ENCODE data around the gene ZNF641. TPM values are rescaled to one million over a fixed set of nuclear protein-coding genes. Genes with fewer than 3 reads are reported as not detected.

ZNF641 gene
- total and polyA plus RNA-seq, 2 of the 13 experiments (the other 11 are each of a cell fraction or from before 2014, with no cell fraction given) = 4.4 to 6.6 TPM

- TF ChIP-seq GABPA (IDR thresholded peaks at IDR 0.05; ENCODE audit: low read depth, low read length) (no peak), GABPA (CRISPR knock-in tag; IDR thresholded peaks at IDR 0.05; ENCODE audit: low read depth) (peak; percentile 2; the same call in 1 of the 2 replicates), ZNF350 (CRISPR knock-in tag; IDR thresholded peaks at IDR 0.05; ENCODE audit: borderline replicate concordance, low read depth) (0 out of 2 replicates have a peak, but pooled peaks have one; percentile 7), HNRNPK (IDR thresholded peaks at IDR 0.05; ENCODE audit: low read depth, low read length, poor library complexity, severe bottlenecking) (peak; percentile 98), MEIS1 (CRISPR knock-in tag; IDR thresholded peaks at IDR 0.05; ENCODE audit: borderline replicate concordance) (0 out of 2 replicates have a peak, but pooled peaks have one; percentile 37), ZNF543 (CRISPR knock-in tag; IDR thresholded peaks at IDR 0.05) (0 out of 2 replicates have a peak, but pooled peaks have one; percentile 40), ZSCAN21 (CRISPR knock-in tag; IDR thresholded peaks at IDR 0.05; ENCODE audit: borderline replicate concordance) (0 out of 2 replicates have a peak, but pooled peaks have one; percentile 28), TEAD3 (CRISPR knock-in tag; optimal IDR thresholded peaks at IDR 0.05; ENCODE audit: borderline replicate concordance) (peak; percentile 34), FOXP4 (CRISPR knock-in tag; IDR thresholded peaks at IDR 0.05) (0 out of 2 replicates have a peak, but pooled peaks have one; percentile 38), PHF8 (CRISPR knock-in tag; IDR thresholded peaks at IDR 0.05) (peak; percentile 76), DBP (CRISPR knock-in tag; IDR thresholded peaks at IDR 0.05; ENCODE audit: not compliant biosample characterization) (peak; percentile 61), CCDC6 (CRISPR knock-in tag; IDR thresholded peaks at IDR 0.05) (peak; percentile 60; the same call in 1 of the 2 replicates), BCL6 (CRISPR knock-in tag; IDR thresholded peaks at IDR 0.05) (0 out of 2 replicates have a peak, but pooled peaks have one; percentile 38), ZBTB7B (CRISPR knock-in tag; IDR thresholded peaks at IDR 0.05) (0 out of 2 replicates have a peak, but pooled peaks have one; percentile 49), RBFOX2 (IDR thresholded peaks at IDR 0.05; ENCODE audit: low read depth, low read length) (peak; percentile 14; the same call in 1 of the 2 replicates), ZNF557 (CRISPR knock-in tag; IDR thresholded peaks at IDR 0.05) (peak; percentile 75; the same call in 1 of the 2 replicates), SOX6 (IDR thresholded peaks at IDR 0.05) (no peak), SOX6 (CRISPR knock-in tag; IDR thresholded peaks at IDR 0.05) (0 out of 2 replicates have a peak, but pooled peaks have one; percentile 11), ZNF451 (CRISPR knock-in tag; IDR thresholded peaks at IDR 0.05) (0 out of 2 replicates have a peak, but pooled peaks have one; percentile 50), SUZ12 (IDR thresholded peaks at IDR 0.05; ENCODE audit: low read depth, low read length) (no peak), ZBTB21 (CRISPR knock-in tag; IDR thresholded peaks at IDR 0.05) (peak; percentile 51; the same call in 1 of the 2 replicates), ATF2 (CRISPR knock-in tag; IDR thresholded peaks at IDR 0.05) (0 out of 2 replicates have a peak, but pooled peaks have one; percentile 22), HOXD1 (CRISPR knock-in tag; IDR thresholded peaks at IDR 0.05) (0 out of 2 replicates have a peak, but pooled peaks have one; percentile 51), ZSCAN25 (CRISPR knock-in tag; IDR thresholded peaks at IDR 0.05) (0 out of 2 replicates have a peak, but pooled peaks have one; percentile 10), CEBPB (IDR thresholded peaks at IDR 0.05; ENCODE audit: borderline replicate concordance, low read depth, low read length) (peak; percentile 97), ZMYM3 (CRISPR knock-in tag; IDR thresholded peaks at IDR 0.05) (0 out of 2 replicates have a peak, but pooled peaks have one; percentile 38), ETV5 (CRISPR knock-in tag; IDR thresholded peaks at IDR 0.05; ENCODE audit: borderline replicate concordance) (peak; percentile 29; the same call in 1 of the 2 replicates), MIXL1 (CRISPR knock-in tag; IDR thresholded peaks at IDR 0.05) (peak; percentile 45; the same call in 1 of the 2 replicates)
Observed at GRCh38 chr12:48351022-48351708, 446 bp upstream of the ZNF641 start (continued).

All from HepG2 (cell line).